GDM1 (cell line): ENCODE data around the gene KIRREL3.

Source experiments
- DNase-seq: peaks from one replicate; lab custom pipeline; 2025; lab: John Stamatoyannopoulos, UW

KIRREL3 gene

DNA sequence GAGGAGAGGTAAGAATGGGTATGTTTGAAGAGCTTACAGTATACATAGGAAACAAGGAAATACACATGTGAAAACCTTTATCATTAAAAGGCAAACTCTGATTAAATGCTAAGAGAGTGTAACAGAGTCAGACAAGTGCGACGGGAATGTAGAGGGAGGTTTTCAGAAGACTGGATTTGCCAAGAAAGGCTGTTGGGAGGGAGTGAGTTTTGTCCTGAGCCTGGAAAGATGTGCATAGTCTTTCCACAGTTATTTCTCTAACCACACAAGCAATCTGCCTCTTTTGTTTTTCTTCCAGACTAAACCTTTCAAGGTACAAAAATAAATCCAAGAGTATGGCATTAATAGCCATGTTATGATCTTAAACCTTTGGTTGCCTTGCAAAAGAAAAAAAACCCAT, 170.9 kb downstream of the KIRREL3 start:
- DNase-seq: no peak

DNA sequence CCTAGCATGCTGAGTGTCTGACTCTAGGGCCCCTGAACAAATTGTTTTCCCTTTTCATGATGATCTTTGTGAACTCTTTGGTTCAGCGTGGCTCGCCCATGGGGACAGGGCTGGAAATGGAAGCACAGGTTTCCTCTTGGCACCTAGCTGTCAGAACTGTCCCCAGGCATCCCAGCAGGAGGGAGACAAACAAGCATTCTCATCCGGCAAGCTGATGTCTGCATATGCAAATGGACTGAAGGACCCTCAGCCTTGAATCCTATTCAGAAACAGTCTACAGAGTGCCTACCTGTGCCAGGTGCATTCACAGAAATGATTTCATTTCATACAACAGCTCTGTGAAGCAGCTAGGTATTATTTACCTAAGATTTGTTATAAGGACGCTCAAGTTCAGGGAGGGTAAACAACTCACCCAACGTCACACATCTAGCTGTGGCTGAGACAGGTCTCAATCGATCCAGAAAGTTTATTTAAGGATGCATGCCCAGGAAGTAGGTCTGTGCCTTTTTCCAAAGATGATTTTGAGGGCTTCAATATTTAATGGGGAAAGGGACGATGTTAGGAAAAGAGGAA, 176.4 kb downstream of the KIRREL3 start:
- no peak for DNase-seq

DNA sequence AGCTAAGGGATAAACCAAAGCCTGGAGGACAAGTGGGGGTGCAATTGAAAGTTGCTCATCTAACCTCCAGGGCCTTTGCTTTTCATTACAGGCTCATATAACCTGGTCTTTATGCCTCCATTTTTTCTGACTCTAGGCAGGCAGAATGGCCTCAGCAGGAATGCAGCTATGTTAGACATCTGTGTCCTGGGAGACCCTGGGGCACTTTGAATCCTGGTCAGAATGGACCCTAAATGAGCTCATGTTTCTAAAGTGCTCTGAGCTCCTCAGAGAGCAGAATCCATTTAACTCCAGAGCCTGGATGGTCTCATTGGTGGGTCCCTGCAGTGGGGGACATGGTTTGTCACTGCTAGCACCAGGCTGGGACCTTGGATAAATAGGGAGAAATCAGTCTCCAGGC, 177.3 kb downstream of the KIRREL3 start:
- no peak for DNase-seq

DNA sequence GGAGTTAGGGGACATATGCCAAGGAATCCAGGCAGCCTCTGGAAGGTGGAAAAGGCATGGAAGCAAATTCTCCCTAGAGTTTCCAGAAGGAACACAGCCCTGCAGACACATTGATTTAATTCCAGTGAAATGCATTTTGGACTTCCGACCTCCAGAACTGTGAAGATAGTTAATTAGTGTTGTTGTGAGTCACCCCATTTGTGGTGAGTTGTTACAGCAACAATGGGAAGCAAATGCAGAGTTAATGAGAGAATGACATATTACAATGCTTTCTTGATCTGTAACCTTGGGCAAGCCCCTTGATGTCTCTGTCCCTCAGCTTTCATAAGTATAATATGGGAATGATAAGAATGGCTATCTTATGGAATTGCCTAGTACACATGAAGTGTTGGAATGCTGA, 178.7 kb downstream of the KIRREL3 start:
- no peak for DNase-seq

DNA sequence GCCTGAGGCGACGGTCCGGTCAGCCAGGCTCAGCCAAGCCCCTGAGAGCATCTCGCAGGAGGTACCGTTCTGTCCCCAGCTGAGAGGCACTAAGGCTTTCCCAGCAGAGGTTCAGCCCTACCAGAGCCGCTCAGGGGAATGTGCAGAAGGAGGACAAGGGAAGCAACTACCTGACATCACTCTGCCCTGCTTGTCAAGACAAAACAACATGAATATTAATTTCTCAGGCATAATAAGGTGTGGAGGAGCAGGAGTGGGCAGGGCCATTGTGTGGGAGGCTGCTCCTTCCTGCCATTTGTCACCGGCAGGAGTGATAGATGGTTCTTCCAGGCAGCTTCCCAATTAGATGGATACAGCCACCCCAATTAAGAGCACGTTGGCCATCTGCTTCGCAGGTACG, 181.4 kb downstream of the KIRREL3 start:
- no peak for DNase-seq

DNA sequence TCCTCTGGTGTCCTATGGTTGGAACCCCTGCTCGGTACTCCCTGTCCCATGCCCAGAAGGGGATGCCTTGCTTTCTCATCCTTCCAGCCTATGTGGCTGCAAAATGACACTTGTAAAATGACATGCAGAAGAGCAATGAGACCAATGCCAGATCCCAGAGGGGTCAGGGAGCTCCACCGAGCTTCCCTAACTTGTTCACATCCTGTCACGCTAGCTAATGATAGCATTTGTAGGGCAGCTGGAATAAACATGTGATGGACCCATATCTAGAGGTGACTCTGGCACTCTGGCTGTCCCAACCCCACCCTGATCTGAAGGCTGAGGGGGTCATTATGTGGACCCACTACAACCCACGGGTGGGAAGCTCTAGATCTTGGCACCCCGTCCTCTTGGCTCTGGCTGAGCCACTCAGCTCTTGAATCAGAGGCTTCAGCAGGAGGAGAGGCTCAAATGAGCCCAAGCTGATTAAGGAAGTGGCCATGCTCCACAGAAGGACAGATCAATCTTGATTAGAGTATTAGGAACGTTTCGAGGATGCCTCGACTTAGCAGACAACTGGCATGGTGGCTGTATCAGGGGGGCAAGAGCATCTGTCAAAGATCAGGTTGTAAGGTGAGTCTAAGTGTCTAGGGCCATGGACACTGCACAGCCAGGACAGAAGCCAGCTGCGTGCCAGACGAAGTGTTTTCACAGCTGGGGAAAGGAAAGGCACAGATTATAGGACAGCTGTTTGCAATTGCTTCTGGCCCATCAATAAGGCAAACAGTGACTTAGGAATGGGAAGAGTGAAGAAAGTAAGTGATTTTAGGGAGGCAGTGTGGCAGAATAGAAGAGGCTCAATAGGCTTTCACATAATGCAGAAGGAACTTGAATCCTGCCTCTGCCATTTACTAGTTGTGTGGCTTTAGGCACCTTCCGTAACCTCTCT, 182.8 kb downstream of the KIRREL3 start:
- no peak for DNase-seq

DNA sequence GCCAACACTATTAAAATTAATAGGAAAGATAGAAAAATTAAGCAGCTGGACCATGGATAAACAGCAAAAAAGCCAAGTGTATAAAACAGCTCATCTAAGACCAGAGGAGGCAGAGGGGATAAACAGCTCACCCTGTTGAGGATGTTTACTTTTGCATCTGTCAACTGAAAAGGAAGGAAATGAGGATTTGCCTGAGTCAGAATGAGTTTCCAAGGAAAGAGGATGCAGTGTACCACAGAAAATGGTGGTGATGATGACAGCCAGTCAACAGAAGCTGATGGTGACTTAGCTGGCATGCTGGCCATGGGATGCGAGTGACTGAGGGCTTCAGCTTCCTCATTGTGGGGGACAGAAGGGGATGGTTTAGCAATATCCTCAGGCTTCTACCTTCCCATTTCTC, 183.5 kb downstream of the KIRREL3 start:
- no peak for DNase-seq

DNA sequence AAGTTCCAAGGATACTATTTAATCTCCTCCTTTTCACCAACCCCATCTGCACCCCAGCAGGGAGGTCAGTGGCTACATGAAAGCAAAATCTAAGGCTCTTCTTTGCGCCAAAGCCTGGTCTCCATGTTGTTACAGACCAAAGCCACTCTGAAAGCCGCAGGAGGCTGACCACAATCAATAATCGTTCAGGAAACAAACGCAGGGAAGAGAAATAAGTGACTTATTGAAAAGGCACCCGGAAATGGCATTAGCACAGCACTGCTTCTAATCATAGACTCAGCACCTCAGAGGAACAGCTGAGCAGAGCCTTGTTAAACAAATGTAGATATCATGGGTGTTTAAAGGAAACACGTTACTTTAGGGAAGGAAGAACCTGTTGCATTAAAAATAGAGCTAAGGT, 183.9 kb downstream of the KIRREL3 start:
- no peak for DNase-seq

DNA sequence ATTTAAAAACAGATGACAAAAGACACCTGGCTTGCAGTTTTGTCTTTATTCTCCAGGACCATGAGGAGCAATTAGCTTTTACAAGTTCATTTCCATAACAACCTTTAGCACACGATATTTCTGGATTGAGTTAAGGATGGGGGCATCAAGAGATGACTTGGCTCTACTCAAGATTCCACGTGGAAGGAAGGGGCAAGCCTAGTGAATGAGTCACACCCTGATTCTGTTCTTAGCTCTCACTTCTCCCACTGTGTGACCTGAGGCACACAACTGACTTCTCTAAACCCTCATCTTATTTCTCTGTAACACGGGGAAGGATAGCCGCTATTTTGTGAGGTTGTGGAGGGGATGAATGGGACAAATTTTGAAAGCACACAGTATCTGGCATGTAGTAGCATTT, 185.5 kb downstream of the KIRREL3 start:
- DNase-seq: no peak

DNA sequence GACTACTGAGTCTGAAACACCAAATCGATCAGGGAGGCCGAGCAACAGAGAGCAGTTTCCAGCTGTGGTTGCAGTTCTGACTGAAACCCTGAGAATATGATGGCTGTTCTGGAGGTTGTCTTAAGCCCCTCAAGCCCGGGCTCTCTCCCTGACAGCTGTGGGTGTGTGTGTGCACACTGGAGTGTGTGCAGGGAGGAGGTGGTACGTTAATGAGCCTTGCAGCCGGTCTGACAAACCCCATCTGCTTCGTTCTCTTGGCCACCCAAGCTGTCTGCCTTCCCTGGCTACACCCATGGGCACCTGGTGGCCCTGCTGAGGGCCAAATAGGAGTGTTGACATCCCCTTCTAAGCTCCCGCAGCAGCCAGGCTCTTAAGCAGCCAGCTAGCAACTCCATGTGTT, 189.8 kb downstream of the KIRREL3 start:
- DNase-seq: no peak

DNA sequence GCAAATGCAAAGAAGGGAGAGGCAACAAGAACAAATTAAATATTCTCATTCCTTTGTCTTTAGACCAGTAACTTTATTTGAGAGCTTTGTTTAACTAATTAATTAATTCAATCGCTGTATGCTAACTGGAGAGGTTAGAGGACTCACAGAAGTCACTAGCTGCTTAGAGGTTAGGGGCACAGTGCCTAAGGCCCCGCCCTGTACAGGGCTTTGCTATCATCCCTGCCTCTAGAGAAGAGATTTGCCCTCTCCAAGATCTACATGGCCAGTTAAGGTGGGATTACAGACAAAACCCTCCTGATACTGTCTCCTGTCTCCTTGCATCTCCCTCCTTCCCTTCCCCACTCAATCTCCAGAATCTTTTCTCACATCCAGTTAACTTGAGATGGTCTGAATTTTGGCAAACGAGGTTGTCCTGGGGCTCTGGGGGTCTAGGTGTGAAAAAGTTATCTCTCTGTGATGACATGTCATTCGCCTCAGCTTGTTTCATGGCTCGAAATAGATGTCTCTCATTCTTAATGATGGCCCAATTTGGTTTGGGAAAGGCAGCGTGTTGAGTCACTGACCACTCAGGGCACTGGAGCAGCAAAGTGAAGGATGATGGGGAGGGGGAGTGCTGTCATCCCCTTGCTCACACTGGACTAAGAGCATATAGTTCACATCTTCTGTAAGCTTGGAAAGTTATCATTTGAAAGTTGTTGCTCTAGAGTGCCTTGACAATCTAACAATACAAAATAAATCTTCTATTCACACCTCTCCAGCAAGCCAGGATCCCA, 190.9 kb downstream of the KIRREL3 start:
- DNase-seq: no peak

DNA sequence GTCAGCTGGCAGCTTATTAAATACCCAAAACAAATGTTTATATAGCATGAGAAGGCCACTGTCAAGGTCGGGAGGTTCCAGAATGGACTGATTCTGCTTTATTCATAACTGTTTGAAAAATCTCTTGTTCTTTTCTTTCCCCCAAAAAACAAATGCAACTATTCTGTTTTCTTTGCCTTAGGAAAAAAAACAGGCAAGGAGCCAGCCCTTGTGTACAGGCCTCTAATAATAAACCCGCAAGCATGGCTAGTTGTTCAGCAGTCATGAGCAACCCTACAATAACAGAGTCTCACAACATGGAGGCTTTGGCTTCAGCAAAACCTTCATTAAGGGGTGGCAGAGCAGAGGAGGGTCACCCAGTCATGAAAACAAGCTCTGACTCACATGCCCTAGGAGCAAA, 191.7 kb downstream of the KIRREL3 start:
- no peak for DNase-seq

DNA sequence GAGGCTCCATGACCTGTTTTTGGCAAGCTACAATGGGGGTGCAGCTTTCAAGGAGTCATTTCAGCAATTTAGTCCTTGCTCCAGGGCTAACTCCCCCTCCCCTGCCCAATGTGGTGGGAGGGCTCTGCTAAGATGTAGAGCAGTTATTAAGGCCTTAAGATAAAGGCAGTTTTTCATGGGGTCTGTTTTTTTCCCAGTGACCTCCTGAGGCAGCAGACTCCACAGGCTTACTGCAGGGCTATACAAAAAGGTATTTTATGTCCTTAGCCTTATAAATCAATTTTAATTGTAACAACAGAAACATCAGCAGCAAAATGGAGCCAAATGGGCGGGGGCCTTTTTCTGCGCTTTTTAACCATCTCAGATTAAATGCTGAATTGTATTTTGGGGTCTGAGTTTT, 192.3 kb downstream of the KIRREL3 start:
- no peak for DNase-seq

DNA sequence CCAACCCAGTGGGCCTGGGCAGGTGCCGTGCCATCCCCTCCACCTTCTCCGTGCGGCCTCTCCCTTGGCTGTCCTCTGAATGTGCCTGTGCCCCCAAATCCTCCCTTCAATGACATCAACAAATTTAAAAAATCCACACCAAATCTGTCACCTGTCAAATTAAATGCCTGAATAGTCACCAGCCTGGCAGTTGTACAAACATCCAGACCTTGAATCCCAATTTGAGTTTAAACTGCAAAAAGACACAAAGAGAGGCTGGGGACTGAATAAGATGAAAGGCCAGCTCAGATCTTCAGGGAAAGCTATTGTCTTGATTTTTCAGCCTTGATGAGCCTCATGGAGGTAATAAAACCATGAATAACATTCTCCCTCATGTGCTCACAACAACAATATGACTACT, 194.7 kb downstream of the KIRREL3 start:
- no peak for DNase-seq

DNA sequence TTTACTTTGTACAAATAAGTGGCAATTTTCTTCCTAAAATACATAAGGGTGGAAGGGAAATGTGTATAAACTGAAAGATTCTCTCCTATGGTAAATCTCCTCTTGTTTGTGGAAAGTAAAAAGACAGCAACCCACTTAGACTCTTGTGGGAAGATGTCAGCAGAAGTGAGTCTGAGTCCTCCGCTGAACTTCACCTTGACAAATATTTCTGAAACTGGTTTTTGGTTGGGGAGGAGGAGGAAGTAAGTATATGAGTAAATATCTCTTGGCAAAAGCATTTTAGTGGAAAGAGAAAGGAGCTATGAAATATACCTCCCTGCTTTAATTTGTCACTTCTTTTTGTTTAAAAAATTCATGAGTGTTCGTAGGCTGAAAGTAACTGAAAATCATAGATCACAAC, 196.2 kb downstream of the KIRREL3 start:
- DNase-seq: no peak

DNA sequence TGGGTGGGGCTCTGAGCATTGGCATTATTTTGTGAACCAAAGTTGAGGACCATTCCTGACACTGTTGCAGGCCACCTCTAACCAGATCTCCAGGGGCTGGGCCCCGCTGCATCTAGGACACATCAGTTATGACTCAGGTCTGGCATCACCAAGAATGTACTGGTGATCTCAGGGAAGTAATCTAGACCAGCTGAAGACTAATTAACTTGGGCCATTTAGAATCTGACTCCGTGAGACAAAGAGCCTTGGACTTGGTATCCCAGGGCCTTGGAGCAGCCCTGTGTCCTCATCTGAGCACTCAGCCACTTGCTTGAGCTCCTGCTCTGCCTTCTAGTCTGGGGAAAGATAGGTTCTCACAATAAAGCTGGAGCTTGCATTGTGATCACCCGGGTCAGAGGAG, 200.6 kb downstream of the KIRREL3 start:
- no peak for DNase-seq

DNA sequence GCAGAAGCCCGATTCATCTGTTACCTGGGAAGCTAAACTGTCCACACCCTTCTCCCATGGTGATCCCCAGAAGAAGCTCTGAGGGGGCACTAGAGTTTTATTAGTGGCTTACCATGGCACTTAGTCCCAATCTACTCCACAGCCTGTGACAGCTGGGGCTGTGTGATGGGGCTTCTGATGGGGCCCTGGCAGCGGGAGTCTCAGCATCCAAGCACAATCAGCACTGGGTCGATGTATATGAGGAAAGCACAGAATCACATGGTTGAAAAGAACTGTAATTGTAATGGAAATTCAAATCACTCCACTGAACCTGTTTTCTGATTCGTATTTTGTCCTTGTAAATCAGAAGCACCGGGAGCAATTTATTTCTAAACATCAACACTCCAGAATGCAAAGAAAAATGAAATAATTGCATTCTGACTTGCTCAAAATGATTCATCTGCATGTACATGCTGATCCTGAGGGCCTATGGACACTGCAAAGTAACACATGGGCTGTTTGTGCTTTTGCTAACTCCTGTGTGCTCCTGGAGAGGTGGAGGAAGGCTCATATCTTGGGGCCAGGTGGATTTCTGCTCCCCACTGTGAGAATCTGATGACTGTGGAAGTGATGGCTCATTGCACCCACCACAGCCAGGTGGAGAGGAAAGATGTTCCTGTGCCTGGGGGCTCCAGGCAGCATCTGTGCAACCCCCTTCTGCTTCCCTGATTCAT, 203.0 kb downstream of the KIRREL3 start:
- DNase-seq: no peak

DNA sequence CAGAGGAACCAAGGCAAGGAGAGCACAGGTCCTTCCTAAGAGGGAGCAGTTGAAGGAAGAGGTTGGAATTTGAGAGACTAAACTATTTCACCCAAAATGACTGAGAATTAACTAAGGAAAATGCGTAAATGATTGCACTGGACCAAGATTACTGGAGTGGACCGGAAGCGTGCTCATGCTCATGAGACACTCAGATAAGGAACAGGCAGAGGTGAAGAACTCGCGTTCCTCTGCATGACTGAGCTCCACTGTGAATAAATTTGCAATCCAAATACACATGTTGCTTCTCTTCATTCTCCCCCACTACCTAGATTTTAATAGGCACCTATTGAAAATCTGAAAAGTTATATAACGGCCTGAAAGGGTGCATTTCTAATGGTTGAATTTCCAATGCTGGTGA, 207.0 kb downstream of the KIRREL3 start:
- DNase-seq: no peak

DNA sequence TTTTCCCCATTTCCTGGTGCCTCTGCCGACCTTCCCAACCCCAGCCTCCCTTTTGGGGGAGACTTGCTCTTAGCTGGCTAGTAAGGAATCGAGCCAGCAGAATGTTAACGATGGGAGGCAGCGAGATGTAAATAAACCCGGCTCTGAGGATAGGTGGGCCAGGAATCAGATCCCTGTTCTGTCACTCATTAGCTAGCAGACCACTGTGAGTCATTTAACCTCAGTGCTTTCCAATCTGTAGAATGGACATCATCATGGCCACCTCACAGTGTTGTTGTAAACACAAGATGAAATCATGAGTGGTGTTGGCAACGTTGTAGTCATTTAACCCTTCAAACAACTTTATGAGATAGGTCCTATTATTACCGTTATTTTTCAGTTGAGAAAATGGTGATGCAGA, 208.6 kb downstream of the KIRREL3 start:
- no peak for DNase-seq

DNA sequence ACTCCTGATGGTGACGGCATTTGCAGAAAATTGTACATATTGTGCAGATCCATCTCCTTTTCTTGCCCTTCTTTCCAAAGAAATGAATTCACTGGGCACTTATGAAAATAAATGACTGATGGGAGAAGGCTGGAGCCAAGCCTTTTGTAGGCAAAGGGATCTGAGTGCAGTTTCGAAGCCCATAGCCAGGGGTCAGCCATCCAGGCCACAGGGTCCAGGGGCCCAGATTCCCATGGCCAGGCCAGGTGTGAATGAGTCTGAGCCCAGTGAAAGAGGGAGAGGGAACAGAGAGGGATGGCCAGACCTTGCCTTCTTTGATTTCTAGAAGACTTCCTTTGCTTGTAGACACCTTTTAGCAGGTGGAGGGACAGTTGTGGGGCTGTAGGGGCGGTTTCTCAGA, 209.1 kb downstream of the KIRREL3 start:
- DNase-seq: no peak

DNA sequence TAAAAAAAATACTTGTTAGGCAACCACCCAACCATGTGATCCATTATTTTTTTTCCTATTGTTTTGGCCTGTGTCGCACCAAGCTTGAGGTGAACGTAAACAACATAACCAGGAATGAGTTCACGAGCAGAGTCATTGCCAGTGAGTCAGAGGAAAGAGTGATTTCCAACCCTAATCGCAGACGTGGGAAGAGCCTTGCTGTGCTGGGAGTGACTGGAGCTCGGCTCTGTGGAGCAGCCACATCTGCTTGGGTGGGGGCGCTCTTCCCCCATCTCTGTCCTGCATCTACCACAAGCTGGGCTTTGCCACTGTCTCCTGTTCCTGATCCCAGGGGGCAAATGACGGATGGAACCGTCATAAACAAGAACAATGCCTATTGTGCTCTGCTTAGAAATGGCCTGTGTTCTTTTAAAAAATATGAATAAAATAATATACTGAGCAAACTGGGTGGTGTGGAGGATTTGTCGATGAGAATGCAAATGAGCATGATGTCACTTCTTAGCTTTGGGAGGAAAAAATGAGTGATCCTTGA, 210.0 kb downstream of the KIRREL3 start:
- no peak for DNase-seq

DNA sequence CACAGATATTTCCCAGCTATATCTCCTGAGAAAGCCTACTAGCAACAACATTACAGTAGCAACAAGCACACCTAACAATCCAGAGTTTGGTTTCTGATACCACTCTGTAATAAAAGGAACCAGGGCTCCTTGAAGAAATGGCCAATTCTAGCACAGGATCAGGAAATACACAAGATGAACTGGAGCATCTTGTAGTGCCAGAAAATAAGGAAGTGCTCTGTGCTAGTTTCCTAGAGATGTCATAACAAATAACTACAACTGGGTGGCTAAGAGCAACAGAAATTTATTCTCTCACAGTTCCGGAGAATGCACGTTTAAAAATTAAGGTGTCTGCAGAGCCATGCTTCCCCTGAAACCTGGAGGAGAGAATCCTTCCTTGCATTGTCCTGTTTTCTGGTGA, 217.8 kb downstream of the KIRREL3 start:
- no peak for DNase-seq
